Activated CD4-positive, alpha-beta T cell treated with anti-CD3 and anti-CD28 coated beads, Interleukin-2, amount 50 U/mL, for 16 hours (primary cell): ENCODE data around the gene NMT2.

Experiments used
- DNase-seq: peaks from one replicate; pipeline ENCODE4 v3.0.0-alpha.2; 2020

NMT2 gene

GRCh38 chr10:15180736-15181135, 12.2 kb upstream of the NMT2 start:
- no peak for DNase-seq

- DNase-seq = no peak
Observed at GRCh38 chr10:15176269-15176668, 7.8 kb upstream of the NMT2 start.

- DNase-seq = no peak
Observed at GRCh38 chr10:15175587-15175986, 7.1 kb upstream of the NMT2 start.

- DNase-seq = no peak
Observed at GRCh38 chr10:15172306-15172840, 3.9 kb upstream of the NMT2 start.

DNA sequence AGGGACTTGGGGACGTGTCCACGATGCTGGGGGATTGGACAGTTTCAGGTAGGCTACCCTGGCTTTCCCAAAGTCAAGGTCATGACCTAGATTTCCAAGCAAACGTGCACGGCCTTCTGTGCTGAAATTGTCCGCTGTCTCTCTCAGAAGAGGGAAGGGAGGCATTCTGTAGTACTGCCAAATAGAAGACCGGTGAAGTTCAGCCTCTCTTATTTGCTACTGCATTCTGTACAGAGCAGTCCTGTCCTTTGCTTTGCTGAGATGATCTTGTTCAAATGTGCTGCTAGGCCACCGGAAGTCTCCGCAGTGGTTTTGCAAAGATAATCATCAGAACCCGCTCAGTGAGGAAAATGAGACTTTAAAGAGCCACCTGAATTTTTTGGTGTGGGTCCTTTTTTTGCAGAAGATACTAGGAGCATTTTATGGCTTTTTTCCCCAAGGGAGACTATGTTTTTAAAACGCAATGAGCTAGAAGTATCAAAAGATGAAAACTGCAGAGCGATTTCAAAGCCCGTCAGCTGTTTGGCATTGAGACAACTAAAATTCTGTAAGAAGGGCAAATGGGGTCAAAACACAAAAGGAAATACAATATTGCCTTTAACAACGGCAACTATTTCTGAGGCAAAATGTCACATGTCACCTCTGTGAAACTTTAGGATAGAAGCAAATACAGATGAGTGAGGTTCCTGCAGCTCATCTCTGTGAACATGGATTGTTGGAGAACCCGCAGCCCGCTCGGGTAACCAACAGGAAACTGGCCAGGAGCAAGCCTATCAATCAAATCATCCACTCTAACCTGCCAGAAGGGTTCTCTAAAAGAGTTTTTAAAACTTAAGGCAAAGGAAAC, 1.3 kb upstream of the NMT2 start:
- DNase-seq = peak; percentile 69

GRCh38 chr10:15168786-15169554, 477 bp upstream of the NMT2 start:
- peak; percentile 98 for DNase-seq

DNA sequence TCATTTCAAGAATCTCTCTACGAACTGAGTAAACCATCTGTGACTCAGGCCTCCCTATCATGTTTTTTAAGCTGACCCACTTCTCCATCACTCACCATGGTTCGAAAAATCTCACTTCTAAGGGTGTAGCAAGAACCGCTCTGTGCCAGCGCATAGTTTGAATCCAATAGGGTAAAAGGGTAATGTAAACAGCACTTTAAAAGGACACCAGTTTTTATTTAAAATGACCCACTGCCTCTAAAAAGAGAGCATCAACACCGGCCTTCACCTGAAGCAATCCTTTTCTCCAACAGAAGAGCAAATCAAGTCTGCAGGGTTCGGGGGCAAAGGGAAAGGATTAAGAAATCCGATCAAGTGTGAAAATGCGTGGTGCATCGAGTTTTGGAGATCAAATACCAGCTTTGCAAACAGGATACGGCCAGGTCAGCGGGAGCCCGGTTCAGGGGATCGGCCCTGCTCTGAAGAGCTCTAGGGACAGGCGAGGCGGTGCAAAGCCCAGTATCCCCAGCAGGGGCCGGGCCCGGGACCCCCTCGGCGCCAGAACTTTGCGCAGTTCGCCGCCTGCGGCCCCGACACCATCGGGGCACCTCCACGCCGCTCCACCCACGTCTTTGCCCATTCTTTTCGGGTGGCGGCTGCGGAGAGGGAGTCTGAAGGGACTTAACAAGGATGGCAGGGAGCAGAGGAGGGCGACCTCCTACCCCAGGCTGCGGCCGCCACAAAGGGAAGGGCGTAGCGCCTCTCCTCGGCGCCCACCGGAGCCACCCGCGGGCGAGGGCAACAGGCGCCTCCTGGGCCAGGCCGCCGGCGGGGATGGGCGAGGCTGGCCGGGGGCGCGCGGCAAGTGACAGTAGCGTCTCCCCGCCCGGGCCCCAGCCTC, 842 bp downstream of the NMT2 start:
- peak; percentile 62 for DNase-seq

DNA sequence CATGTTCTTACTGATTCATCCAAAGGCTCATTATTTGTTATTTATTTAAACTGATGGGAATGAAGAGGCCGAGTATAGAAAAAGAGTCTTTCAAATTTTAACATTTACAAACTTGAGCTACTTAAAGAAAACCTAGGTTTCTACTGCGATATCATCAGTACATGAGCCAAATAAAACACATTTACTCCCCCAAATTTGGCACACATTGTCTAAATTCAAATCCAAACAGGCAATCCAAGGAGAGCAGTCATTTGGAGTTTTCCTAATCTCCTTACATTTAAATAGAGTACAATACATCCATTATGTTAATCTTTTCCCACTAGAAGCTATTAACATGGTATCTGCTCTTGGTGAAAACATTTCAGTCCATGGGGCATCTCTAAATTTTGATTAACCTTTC, 2.2 kb downstream of the NMT2 start:
- no peak for DNase-seq

DNA sequence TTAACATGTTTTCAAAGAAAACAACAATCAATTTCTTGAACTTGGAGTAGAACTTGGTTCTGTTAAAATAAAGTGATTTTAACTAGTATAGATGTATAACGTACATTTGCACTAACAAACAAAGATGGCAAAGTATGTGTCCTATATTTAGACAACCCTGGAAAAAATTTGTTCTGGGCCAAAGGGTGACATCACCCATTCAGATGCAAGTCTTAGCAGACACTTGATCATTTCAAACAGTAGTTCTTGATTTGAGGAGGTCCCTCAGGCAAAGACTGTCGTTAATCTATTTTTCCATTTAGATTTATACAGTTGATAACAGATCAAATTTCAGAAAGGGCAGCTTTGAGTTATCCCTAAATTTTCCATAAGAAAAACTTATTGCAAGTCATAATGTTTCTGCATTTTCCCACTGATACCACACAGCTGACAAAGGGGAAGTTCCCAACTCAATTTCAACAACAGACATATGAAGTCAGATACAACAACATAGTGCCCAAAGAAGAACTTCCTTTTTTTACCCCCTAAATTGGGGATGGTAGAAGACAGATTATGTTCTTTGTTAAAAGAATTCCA, 5.2 kb downstream of the NMT2 start:
- DNase-seq = no peak

GRCh38 chr10:15158972-15159371, 9.5 kb downstream of the NMT2 start:
- DNase-seq = no peak

DNA sequence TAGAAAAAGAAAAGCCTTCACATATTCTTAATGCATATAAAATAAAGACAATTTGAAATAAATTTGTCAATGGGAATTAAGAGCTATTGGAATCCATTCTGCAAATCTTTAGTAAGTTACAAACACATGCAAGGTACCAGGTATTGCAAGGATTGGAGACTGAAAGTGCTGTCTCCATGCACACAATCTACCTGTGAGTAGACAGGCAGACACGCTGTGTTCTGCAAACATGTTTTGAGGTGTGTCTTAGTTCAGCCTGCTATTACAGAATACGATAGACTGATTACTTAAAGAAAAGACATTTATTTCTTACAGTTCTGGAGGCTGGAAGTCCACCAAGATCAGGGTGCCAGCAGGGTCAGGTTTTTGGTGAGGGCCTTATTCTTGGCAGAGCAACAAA, 10.0 kb downstream of the NMT2 start:
- no peak for DNase-seq

- DNase-seq = no peak
Observed at GRCh38 chr10:15155978-15156656, 12.4 kb downstream of the NMT2 start.

DNA sequence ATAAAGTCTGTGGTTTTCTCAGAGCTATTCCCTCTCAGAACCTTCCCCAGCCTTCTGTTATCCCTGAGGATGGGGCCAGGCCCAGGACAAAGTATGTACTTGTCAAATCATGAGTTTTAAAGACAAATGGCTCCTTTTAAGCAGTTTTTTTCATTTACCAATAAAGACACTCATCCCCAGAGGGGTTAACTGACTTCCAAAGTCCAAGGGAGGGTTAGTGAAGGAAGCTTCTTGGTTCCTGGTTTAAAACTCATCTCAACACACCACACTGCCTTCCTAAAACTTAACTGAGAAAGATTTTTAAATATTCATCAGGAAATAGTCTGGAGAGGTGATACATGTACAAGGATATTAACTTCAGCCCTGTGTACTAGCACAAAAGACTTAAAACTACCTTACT, 15.9 kb downstream of the NMT2 start:
- DNase-seq = no peak

DNA sequence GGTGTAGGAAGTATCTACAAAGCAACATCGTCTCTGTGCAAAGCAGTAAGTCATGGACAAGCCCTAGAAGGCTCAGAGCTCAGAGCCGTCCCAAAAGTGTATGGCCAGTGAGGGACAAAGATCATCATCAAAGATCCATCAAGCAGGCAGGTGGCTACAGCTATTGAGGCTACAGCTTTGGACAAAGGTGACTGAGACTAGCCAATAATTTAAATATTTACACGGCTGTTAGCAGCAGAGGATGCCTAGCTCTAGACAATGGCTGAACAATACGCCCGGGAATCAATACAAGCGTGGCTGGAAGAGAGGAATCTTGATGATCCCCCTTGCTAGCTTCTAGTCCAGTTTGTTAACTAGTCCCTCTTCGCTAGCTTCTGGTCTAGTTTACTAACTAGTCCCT, 17.9 kb downstream of the NMT2 start:
- no peak for DNase-seq

- no peak for DNase-seq
Observed at GRCh38 chr10:15149042-15149771, 19.3 kb downstream of the NMT2 start.

DNA sequence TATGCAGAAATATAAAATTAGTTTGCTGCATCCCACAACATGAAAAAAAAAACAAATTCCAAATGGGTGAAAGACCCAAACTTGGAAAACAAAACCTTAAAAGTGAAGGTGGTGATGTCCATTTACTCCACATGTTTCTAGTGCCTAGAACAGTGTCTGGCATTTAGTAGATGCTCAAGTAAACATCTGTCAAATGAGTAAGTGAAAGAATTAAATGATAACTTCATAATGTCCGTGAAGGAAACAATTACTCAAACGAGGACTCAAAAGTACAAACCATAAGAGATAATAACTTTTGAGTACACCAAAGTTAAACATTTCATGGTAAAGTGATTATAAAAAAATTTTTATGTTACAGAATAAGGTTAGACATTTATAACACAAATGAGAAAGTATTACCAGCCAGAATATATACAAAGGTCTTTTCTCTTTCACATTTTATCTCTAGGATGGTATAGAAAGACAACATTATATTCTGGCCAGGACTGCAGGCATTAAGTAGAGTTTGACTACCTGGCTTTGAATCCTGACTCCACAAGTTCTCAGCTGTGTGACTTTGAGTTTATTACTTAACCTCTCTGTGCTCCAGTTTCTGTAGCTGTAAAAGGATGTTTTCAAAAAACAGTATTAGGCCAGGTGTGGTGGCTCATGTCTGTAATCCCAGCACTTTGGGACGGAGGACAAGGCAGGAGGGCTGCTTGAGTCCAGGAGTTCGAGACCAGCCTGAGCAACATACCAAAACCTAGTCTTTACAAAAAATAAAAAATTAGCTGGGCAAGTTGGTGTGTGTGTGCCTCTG, 20.7 kb downstream of the NMT2 start:
- DNase-seq = no peak

DNA sequence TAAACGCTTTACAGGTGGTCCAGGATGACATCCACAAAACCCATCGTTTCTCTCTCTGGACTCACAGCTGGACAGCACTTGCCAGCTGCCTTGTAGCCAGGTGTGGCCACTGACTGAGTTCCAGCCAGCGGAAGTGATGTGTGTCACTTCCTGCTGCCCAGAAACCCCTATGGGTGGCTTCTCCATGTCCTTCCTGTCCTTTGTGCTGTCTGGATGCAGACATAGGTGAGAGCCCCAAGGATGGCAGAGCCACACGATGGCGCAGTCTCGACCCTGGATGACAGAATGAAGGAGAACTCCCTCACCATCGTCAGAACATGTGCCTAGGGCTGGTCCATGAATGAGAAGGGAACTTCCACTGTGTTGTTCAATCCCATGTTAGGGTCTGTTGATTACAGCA, 22.1 kb downstream of the NMT2 start:
- DNase-seq = no peak

DNA sequence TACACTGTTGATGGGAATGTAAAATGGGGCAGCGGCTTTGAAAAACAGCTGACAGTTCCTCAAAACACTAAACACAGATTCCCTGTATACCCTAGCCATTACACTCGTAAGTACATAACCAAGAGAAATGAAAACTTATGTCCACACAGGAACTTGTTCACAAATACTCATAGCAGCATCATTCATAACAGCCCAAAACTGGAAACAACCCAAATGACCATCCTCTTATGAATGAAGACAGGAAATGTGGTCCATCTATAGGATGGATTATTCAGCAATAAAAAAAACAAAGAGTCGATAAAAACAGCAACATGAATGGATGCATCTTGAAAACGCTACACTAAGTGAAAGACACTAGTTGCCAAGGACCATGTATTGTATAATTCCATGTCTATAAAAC, 23.7 kb downstream of the NMT2 start:
- no peak for DNase-seq

DNA sequence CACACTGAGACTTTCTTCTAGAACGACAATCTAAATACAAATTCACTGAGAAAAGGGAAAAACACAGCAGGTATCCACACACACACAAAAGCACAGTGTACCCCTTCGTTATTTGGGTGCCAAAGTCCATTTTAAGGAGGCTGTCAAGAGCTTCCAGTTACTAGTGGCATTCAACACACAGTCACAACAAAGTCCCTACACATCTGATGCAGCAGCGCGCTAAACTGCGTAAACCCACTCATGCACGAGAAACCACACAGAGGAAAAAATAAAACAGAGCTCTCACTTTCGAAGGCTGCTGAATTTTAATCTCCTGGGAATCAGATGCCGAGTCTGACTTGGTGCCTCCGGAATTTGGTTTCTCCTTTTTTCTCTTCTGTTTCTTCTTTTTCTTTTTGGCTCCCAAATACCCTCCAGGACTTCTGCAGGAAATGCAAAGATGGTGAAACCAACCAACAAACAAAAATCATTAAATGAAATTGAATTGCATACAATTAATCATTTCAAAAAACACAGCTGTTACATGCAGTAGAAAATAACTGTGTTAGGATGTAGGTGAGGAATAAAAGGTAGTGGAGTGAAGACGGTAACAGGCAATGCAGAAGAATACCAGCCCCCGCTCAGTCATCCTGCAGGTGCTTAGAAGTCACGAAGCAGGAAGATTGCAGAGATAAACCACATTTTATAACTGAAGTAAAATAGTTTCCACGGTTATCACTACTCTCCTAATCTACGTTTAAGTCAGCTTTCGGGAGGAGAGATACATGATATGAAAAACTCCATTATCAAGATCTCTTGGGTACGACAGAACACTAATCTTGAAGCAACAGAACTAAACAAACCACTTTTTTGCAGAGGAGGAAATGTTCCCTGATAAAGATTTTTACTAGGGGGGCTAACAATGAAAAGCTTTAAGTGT, 27.1 kb downstream of the NMT2 start:
- peak; percentile 25 for DNase-seq
